Sigmoid colon (tissue), 7 donors: Measurements from ENCODE around the gene HLTF. TPM values are rescaled to one million over a fixed set of nuclear protein-coding genes. Genes with fewer than 3 reads are reported as not detected.

Experiments used
- DNase-seq: peaks from one replicate; pipeline ENCODE4 v3.0.0-alpha.2; 2019
- H3K27ac ChIP-seq, 4 donors: fragments of 200-600 bp; sonication (generic); one replicate each; pipeline ENCODE4 v1.5.1; 2016 to 2019; ENCODE audit warnings: mild to moderate bottlenecking in 1 of 4
- H3K27me3 ChIP-seq, 3 donors: fragments of 200-600 bp; sonication (generic); one replicate each; pipeline ENCODE4 v1.5.1; 2019; ENCODE audit warnings: mild to moderate bottlenecking in 1 of 3
- H3K36me3 ChIP-seq, 4 donors: fragments of 200-600 bp; sonication (generic); one replicate each; pipeline ENCODE4 v1.5.1; 2016 to 2019
- H3K4me1 ChIP-seq, 4 donors: fragments of 200-600 bp; sonication (generic); one replicate each; pipeline ENCODE4 v1.5.1; 2017 to 2019
- H3K4me3 ChIP-seq, 4 donors: fragments of 200-600 bp; sonication (generic); one replicate each; pipeline ENCODE4 v1.5.1; 2017 to 2019; ENCODE audit warnings: mild to moderate bottlenecking in 2 of 4, moderate library complexity in 1 of 4
- H3K9me3 ChIP-seq, 4 donors: fragments of 200-600 bp in 3 of 4; sonication (generic) in 3 of 4; one replicate each; pipeline versions ENCODE4 v1.5.1 to v1.6.1; 2013 to 2019
- CTCF ChIP-seq, 4 experiments: fragments of 450-650 bp in 3 of 4; fragments of 200-600 bp in 1 of 4; IDR thresholded peaks; one replicate each; pipeline ENCODE4 v1.5.1; 2016 to 2019; ENCODE audit warnings: antibody characterized with exemption in 4 of 4, mild to moderate bottlenecking in 3 of 4, moderate library complexity in 2 of 4
- EP300 ChIP-seq, 4 donors: sonication (generic); formaldehyde crosslinking; IDR thresholded peaks; one replicate each; pipeline ENCODE4 v1.6.1; 2017; ENCODE audit warnings: antibody characterized with exemption in 4 of 4
- POLR2A ChIP-seq, 2 donors: fragments of 450-650 bp; IDR thresholded peaks; one replicate each; pipeline ENCODE4 v1.6.1; 2016; ENCODE audit warnings: antibody characterized with exemption in 2 of 2, mild to moderate bottlenecking in 2 of 2, moderate library complexity in 2 of 2
- POLR2AphosphoS5 ChIP-seq, 4 donors: sonication (generic); formaldehyde crosslinking; IDR thresholded peaks; one replicate each; pipeline ENCODE4 v1.6.1; 2017; ENCODE audit warnings: antibody characterized with exemption in 4 of 4
- WGBS, 2 donors: extraction: QIAGEN DNeasy Blood & Tissue Kit; methylation state at CpG; one replicate each; pipeline ENCODE4 v1.1.7; 2013; 5-methylcytosine and 5-hydroxymethylcytosine counted together
- intact Hi-C: fragments of 100-400 bp; cut with DNase I; formaldehyde crosslinking; loops from one replicate; pipeline ENCODE4 v1.15.1; 2023
- polyA plus RNA-seq, 3 donors: library from polyadenylated mRNA; stranded (reverse); fragments of 200-250 nt; gene quantifications; one replicate each; pipeline ENCODE4 v1.2.3, GENCODE V29; 2013
- total RNA-seq, 4 donors: library from RNA; depleted of rRNA; stranded (reverse); fragments of >200 nt; gene quantifications; one replicate each; pipeline ENCODE4 v1.1.0, GENCODE V29; 2016
- donor health status: healthy with polysubstance abuse.
- donor health status: Bipolar disorder and iron deficiency.
- donor health status: healthy.

The HLTF gene
- total and polyA plus RNA-seq, 7 donors: 1.8 to 43.9 (median 24.4) TPM

GRCh38 chr3:149089395-149089794 lies 3.1 kb upstream of the HLTF start:
- H3K27ac ChIP-seq: no peak overlapping the region
- H3K4me3 ChIP-seq: no peak overlapping the region
- peaks cover 0 to 15% (median 10%) of the 10 kb centered on the region in 4 donors for H3K4me1 ChIP-seq
- no peak for DNase-seq
- TF ChIP-seq EP300 (IDR thresholded peaks at IDR 0.05) (no peak), CTCF (IDR thresholded peaks at IDR 0.05) (no peak), POLR2AphosphoS5 (IDR thresholded peaks at IDR 0.05) (no peak), POLR2A (IDR thresholded peaks at IDR 0.05) (no peak)
- intact Hi-C loops: loop anchor here (10.0 kb wide), 1 partner anchor 95 kb away; the partner anchor contains the start of gene GYG1
- no peaks in the 10 kb centered on the region for H3K36me3 ChIP-seq
- no peaks in the 10 kb centered on the region for H3K9me3 ChIP-seq
- WGBS, 2 donors: 71 to 80% methylated on average over 3 of the region's 3 CpGs
- H3K27me3 ChIP-seq: no peaks in the 10 kb centered on the region

GRCh38 chr3:149087208-149087607 lies 875 bp upstream of the HLTF start:
- no peaks in the 10 kb centered on the region for H3K27me3 ChIP-seq
- no peak overlapping the region for H3K4me3 ChIP-seq
- 97 to 98% methylated on average over 15 of the region's 15 CpGs for WGBS, 2 donors
- H3K4me1 ChIP-seq: peaks cover 0 to 18% (median 10%) of the 10 kb centered on the region in 4 donors
- H3K36me3 ChIP-seq: peaks cover 0 to 4% (median 0%) of the 10 kb centered on the region in 4 donors
- H3K27ac ChIP-seq: no peak overlapping the region
- no peaks in the 10 kb centered on the region for H3K9me3 ChIP-seq
- no peak for TF ChIP-seq POLR2A (IDR thresholded peaks at IDR 0.05)
- no peak for TF ChIP-seq POLR2AphosphoS5 (IDR thresholded peaks at IDR 0.05)
- TF ChIP-seq EP300 (IDR thresholded peaks at IDR 0.05): no peak
- no peak for TF ChIP-seq CTCF (IDR thresholded peaks at IDR 0.05)
- intact Hi-C loops: loop anchor here (2.0 to 10.0 kb wide), 2 partner anchors 92 to 130 kb away; partner anchors contain the start of gene GYG1
- no peak for DNase-seq

GRCh38 chr3:149085828-149086231 lies 503 bp downstream of the HLTF start:
- Histone ChIP-seq H3K9me3 (no peaks in the 10 kb centered on the region), H3K4me3 (peak overlapping the region; percentile 55 to 86 (median 68)), H3K36me3 (peaks cover 0 to 4% (median 0%) of the 10 kb centered on the region in 4 donors), H3K4me1 (peaks cover 0 to 18% (median 13%) of the 10 kb centered on the region in 4 donors), H3K27ac (peak overlapping the region; percentile 79 to 91 (median 80)), H3K27me3 (no peaks in the 10 kb centered on the region)
- 0 to 1% methylated on average over 21 of the region's 21 CpGs for WGBS, 2 donors
- TF ChIP-seq POLR2A (IDR thresholded peaks at IDR 0.05): no peak
- TF ChIP-seq POLR2AphosphoS5 (IDR thresholded peaks at IDR 0.05): no peak
- TF ChIP-seq CTCF (IDR thresholded peaks at IDR 0.05): no peak
- TF ChIP-seq EP300 (IDR thresholded peaks at IDR 0.05): no peak
- peak; percentile 68 for DNase-seq
- intact Hi-C loops: loop anchor here (2.0 to 10.0 kb wide), 2 partner anchors 91 to 129 kb away; partner anchors contain the start of gene GYG1

- no peak overlapping the region for H3K4me3 ChIP-seq
- no peak for DNase-seq
- WGBS, 2 donors: 86 to 91% methylated on average over 1 of the region's 1 CpG
- no peak overlapping the region for H3K27ac ChIP-seq
- no peaks in the 10 kb centered on the region for H3K27me3 ChIP-seq
- intact Hi-C loops: loop anchor here (10.0 kb wide), 1 partner anchor 87 kb away; the partner anchor contains the start of gene GYG1
- no peaks in the 10 kb centered on the region for H3K9me3 ChIP-seq
- H3K4me1 ChIP-seq: peaks cover 0 to 35% (median 20%) of the 10 kb centered on the region in 4 donors
- H3K36me3 ChIP-seq: peaks cover 0 to 4% (median 0%) of the 10 kb centered on the region in 4 donors
- TF ChIP-seq POLR2A (IDR thresholded peaks at IDR 0.05): no peak
- TF ChIP-seq CTCF (IDR thresholded peaks at IDR 0.05): no peak
- TF ChIP-seq POLR2AphosphoS5 (IDR thresholded peaks at IDR 0.05): no peak
- no peak for TF ChIP-seq EP300 (IDR thresholded peaks at IDR 0.05)
These were observed 4.6 kb downstream of the HLTF start for GRCh38 chr3:149081772-149082171.
